ENCODE data around the gene HS3ST5.
"Not testable (repeated sequence)": the region's sequence is repeated elsewhere in the genome, so short reads cannot be mapped to it uniquely, and the experiment has no call there.

The HS3ST5 gene

GRCh38 chr6:114339706-114340105, 3.1 kb downstream of the HS3ST5 start:
- in situ Hi-C loops (cut with HindIII; ENCODE audit: low sequenced_read_pairs): no loop called here

GRCh38 chr6:114334237-114334636, 8.6 kb downstream of the HS3ST5 start:
- in situ Hi-C loops (cut with HindIII; ENCODE audit: low sequenced_read_pairs): no loop called here

GRCh38 chr6:114327074-114327473, 15.7 kb downstream of the HS3ST5 start:
- in situ Hi-C loops (cut with HindIII; ENCODE audit: low sequenced_read_pairs): no loop called here

GRCh38 chr6:114323784-114324183, 19.0 kb downstream of the HS3ST5 start:
- in situ Hi-C loops (cut with HindIII; ENCODE audit: low sequenced_read_pairs): no loop called here

- in situ Hi-C loops (cut with HindIII; ENCODE audit: low sequenced_read_pairs): no loop called here
Observed at GRCh38 chr6:114319749-114320148, 23.1 kb downstream of the HS3ST5 start.

GRCh38 chr6:114315831-114316595, 26.8 kb downstream of the HS3ST5 start:
- in situ Hi-C loops (cut with HindIII; ENCODE audit: low sequenced_read_pairs): no loop called here

GRCh38 chr6:114313816-114314215, 29.0 kb downstream of the HS3ST5 start:
- in situ Hi-C loops (cut with HindIII; ENCODE audit: low sequenced_read_pairs): not testable (repeated sequence)

- in situ Hi-C loops (cut with HindIII; ENCODE audit: low sequenced_read_pairs): no loop called here
Observed at GRCh38 chr6:114312931-114313330, 29.9 kb downstream of the HS3ST5 start.

GRCh38 chr6:114310053-114310452, 32.8 kb downstream of the HS3ST5 start:
- in situ Hi-C loops (cut with HindIII; ENCODE audit: low sequenced_read_pairs): no loop called here

GRCh38 chr6:114304304-114304887, 38.4 kb downstream of the HS3ST5 start:
- in situ Hi-C loops (cut with HindIII; ENCODE audit: low sequenced_read_pairs): no loop called here

- in situ Hi-C loops (cut with HindIII; ENCODE audit: low sequenced_read_pairs): no loop called here
Observed at GRCh38 chr6:114301596-114302219, 41.1 kb downstream of the HS3ST5 start.

- in situ Hi-C loops (cut with HindIII; ENCODE audit: low sequenced_read_pairs): no loop called here
Observed at GRCh38 chr6:114297135-114297534, 45.7 kb downstream of the HS3ST5 start.

- in situ Hi-C loops (cut with HindIII; ENCODE audit: low sequenced_read_pairs): no loop called here
Observed at GRCh38 chr6:114292431-114292830, 50.4 kb downstream of the HS3ST5 start.

GRCh38 chr6:114291428-114291827, 51.4 kb downstream of the HS3ST5 start:
- in situ Hi-C loops (cut with HindIII; ENCODE audit: low sequenced_read_pairs): no loop called here

GRCh38 chr6:114290864-114291263, 52.0 kb downstream of the HS3ST5 start:
- in situ Hi-C loops (cut with HindIII; ENCODE audit: low sequenced_read_pairs): no loop called here

GRCh38 chr6:114288701-114289495, 53.9 kb downstream of the HS3ST5 start:
- in situ Hi-C loops (cut with HindIII; ENCODE audit: low sequenced_read_pairs): no loop called here

GRCh38 chr6:114287461-114287860, 55.4 kb downstream of the HS3ST5 start:
- in situ Hi-C loops (cut with HindIII; ENCODE audit: low sequenced_read_pairs): no loop called here

- in situ Hi-C loops (cut with HindIII; ENCODE audit: low sequenced_read_pairs): no loop called here
Observed at GRCh38 chr6:114286211-114286610, 56.6 kb downstream of the HS3ST5 start.

- in situ Hi-C loops (cut with HindIII; ENCODE audit: low sequenced_read_pairs): no loop called here
Observed at GRCh38 chr6:114284281-114284680, 58.5 kb downstream of the HS3ST5 start.

- in situ Hi-C loops (cut with HindIII; ENCODE audit: low sequenced_read_pairs): no loop called here
Observed at GRCh38 chr6:114282292-114282691, 60.5 kb downstream of the HS3ST5 start.

- in situ Hi-C loops (cut with HindIII; ENCODE audit: low sequenced_read_pairs): no loop called here
Observed at GRCh38 chr6:114281496-114281895, 61.3 kb downstream of the HS3ST5 start.
